Stimulated activated CD4-positive, alpha-beta T cell treated with anti-CD3 and anti-CD28 coated beads, Interleukin-1b, Interleukin-23, amount 100 ng/mL, for 48 hours (primary cell): ENCODE measurements around the gene YIPF5.
A peak's percentile ranks its signal among the peaks of the same experiment; 100 is the strongest.

Experiments used
- DNase-seq: peaks from one replicate; pipeline ENCODE4 v3.0.0-alpha.2; 2020

Gene YIPF5

DNA sequence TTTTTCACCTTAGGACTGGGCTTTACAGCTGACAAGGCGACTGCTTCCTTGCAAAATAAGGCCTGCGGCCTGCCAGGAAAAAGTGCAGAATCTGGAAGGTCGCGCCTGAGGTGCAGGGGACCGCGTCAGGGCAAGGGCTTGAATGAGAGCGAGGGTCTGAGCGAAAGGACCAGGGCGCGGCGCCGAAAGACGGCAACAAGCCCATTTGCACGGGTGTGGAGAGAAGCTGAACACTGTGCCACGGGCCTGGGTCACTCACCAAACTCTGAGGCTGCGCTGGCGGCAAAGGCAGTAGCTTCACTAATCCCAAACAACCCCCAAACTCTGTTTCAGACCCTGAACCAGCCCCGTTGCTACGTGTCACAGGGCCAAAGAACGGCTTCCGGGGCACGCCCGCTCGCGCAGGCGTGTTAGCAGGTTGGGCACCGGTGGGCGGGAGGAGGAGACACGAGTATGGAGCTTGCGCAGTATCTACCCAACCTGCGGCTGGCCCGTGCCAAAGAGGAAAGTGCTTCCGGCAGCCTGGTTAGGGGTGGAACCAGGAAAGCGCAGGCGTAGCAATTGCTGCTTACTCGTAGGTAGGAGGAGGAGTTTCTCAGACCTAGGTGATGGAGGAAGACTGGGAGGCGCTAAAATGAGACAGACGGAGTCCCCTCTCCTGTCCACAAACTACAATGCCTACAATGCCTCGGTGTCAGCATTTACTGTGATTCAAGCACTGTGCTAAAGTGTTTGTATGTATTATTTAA is at the start of gene YIPF5, which contains the start of gene KCTD16:
YIPF5 (minus strand) TSS at position 384 of the 749 bp plus-strand sequence. CDS start 704 bp downstream, outside the sequence.
KCTD16 (plus strand) TSS at position 598 of the 749 bp plus-strand sequence.
- peak; percentile 98 for DNase-seq

DNA sequence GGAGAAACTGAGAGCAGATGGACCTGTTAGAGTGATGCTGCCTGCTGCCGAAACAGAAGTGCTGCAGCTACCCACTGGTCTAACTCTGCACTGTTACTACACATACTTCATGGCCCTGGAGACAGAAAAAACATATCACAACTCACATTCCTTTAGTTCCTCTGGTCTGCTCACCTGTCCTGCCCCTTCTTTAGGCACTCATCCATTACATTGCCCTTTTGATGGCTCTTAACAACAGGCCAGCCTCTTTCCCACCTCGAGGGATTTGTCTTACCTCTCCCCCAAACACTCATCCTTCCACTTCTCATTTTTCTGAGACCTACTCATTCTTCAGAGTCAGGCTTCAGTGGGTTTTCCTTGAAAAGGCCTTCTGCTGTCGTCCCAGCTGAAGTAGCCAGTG is 49.4 kb upstream of the YIPF5 start:
- DNase-seq: no peak

DNA sequence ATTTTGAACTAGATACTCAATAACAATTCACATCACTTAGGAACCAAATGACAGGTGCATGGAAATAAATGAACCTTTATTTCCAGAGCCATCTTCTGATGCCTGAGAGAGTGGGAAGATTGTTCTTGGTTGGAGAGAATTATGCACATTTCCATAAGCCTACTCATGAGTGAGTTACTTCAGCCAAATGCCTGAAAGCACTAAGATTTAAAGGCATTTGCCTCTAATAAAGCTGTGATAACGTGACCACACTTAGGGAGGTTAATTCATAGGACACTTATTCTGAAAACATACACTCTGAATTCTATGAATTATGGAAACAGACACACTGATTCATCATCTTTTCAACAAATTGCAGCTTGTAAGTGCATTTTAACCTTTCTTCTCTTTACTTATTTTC is 40.2 kb upstream of the YIPF5 start:
- DNase-seq: no peak

DNA sequence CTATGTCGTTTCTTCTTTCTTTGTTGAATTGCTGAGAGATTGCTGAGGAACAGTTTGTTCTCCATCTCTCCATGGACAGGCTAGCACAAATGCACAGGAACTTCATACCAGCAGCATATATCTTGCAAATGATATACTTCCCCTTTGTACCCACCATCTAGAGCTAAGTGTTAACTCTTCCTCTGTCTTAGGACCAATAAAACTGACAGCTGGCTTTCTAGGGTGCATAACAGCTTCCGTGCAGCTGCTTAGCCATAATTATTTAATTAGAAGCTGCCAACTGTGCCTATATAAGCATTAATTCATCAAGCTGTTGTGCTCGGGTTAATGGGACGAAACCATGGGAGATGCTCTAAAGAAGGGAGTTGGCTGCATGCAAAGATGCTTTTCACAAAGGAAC is 38.9 kb upstream of the YIPF5 start:
- no peak for DNase-seq

DNA sequence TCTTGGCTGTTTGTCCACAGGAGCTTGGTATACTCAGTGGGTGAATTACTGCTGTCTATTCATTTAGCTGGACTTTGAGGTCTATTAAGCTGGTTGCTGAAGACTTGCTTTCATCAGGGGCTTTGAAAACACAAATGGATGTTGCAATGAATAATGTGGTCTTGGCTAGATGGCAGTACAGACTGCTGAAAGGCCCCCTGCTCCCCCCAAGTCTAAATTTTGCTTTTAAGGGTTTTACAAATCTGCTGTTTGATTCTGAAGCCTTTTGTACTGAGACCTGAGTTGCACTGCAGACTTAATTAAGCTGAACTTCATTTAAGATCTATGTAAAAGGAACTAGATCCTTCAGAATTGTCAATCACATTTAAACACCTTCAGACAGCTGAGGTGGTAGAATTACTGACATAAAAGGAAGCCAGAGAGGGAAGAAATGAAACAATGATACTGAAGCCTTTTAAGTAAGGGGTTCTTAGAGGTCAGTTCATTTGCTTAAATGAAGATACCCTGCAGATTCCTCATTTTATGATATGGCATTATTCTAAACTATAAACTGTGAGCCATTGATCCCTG is 37.5 kb upstream of the YIPF5 start:
- no peak for DNase-seq

DNA sequence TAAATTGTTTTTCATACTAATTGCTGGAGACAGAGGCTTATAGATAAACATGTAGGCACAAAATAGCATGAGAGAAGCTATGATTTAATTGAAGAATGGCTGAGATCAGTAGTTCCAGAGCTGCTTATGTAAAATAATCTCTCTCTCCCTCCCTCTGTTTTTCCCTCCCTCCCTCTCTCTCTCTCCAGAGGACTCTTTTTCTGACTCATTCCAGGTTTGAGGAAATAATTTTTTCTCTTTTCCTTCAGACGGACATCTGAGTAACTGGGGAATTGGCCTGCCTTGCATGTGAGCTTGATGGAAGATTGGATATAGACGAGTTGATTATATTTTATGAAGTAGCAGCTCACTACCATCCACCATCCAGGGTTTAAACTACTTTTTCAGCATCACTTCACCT is 35.7 kb upstream of the YIPF5 start:
- no peak for DNase-seq

DNA sequence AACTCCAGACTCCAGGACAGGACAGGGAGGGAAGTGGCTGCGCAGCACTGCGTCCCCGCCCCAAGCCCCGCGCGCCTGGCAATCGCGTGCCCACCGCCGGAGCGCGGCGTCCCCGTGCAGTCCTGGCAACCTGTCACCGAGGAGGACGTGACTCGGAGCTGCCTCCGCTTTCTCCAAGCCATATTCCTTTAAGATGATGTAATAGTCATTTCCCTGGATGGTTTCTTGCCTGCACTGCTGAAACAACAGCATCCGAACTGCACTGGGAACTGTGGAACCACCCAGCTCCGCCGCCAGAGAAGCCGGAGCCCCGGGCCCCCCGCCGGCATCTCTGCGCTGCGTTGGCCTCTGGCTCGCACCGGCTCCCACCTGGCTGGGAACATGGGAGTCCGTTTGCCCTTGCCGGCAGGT is 34.7 kb upstream of the YIPF5 start:
- DNase-seq: no peak

DNA sequence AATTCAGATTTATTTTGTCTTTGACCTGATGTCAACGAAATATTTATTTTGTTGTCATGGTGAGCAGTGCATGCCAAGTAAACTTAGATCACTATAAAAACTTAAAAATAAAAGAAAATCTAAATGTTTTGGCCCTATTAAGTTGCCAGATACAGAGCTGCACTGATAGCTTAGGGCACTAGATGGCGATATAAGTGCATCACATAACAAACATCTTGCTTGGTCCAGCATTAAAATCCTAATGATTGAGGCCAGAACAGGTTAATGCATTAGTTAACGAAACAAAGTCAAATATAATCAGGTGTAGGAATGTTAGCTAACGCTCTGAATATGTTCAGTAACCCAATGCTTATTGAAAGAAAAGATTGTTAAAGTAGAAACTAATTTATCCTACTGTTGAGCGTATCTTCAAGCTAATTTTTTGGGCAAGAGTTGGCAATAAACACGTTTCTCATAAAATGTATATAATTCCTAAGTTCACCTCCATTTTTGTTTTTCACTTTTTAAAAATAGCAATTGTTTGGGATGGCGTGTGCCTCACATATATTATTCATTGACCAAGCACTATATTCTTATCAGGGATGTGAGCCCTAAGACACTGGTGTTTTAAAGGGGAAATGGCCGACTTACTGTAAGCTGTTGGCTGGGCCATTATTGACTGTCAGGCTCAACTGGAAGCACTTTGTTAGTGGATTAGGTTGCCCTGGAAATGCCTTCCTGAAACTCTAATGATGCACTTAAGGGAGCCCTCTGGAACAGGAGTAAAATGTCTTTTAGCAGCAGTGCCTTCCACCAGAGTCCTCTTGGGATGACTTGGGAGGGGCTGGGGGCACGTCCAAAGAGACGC is 33.5 kb upstream of the YIPF5 start:
- DNase-seq: no peak

DNA sequence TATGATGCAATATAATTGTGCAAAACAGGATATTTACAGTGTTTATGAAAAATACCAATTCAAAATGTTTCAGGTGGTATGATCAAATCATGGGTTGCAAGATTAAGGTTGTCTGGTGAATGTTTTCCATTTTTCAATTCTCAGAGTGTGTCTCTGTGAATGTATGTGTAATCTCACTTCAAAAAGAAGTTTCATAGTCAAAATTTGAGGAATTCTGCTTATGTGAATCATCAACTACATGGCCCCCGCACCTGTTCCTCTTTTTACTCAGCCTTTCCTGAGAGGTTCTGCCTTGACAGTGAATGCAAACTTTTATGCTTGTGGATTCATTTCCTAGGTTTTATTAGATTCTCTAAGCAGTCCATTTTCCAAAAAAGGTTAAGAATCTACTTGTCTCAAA is 32.3 kb upstream of the YIPF5 start:
- DNase-seq: no peak

DNA sequence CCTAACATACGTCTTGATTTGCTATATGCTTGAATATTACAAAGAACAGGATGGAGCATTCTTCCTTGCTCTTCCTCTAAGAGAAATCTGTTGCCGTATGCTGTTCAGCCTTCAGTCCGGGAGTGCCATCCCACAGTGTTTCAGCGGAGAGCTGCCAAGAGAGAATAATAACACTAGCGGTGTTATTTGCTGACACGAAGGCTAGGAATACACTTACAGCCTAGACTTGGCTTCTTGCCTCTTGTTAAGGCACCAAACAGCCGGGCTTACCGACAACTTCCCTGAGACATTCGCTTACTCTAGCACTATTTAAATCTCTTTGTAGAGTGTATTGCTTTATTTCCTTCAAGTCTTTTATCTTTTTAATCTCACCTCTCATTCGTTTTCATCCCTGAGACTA is 31.6 kb upstream of the YIPF5 start:
- DNase-seq: no peak

DNA sequence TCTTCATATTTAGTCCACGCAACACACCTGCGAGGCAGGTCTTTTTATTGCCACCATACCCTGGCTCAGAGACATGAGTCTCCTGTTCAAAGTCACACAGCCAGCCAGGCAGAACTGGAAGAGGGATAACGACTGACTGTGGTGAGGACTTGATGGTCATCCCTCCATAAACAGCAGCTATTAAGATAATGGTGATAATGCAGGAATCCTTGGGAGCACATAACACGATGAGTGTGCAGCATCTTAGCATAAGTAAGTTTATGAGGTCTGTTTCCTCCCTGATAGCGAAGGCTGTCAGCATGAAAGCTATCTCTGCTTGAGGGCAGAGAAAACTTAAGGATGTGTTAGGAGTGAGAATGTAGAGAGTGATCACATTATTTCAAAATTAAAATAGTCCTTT is 31.1 kb upstream of the YIPF5 start:
- DNase-seq: no peak

DNA sequence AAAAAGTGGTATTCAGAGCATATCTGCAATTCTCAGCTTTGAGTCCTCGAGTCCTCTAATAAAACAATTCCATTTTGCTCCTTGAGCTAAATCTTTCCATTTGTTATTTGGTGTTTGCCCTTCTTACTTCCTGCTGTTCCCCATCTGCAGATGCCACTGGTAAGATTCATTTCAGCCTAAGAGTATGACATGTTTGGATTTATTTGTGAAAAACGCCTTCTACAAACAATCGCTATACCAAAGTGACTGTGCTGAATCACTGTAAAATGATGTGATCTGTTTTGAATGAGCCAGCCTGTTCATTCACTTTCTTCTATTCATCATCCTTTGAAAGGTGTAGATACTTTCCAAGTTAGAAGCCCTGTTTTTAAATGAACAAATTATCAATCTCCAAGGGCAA is 27.9 kb upstream of the YIPF5 start:
- no peak for DNase-seq

DNA sequence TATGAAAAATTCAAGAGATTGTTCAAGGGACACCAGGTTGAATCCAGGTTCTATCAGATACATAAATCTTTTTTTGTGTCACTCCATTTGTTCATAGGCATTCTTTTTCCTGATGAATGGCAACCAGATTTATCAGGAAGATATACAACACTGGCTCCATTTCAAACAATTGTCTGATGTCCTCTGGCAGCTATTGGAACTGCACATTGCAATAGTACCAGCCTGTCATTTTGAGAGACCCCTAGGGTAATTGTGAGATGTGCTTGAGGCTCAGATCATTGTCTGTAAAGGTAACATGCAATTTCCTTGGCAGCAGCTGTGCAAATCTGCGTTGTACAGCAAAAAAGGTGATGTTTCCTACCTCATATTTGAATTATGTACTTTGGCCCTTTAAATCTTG is 26.2 kb upstream of the YIPF5 start:
- no peak for DNase-seq

DNA sequence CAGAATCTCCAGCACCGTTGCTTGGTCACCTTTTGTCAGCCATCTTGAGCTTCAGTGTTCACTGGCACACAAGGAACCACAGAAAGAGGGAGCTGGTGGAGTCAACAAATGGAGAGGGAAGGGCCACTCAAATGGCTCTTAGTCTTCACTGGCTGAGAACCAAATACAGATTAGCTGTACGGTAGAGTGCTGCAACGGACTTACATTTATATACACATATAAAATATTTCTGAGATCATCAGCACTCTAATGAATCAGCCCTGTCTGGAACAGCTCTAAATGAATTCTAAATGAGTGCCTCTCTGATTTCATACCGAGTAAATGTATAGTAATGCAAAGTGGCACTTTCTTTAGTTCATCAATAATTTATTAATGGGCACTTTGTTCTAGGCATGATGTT is 25.0 kb upstream of the YIPF5 start:
- no peak for DNase-seq

DNA sequence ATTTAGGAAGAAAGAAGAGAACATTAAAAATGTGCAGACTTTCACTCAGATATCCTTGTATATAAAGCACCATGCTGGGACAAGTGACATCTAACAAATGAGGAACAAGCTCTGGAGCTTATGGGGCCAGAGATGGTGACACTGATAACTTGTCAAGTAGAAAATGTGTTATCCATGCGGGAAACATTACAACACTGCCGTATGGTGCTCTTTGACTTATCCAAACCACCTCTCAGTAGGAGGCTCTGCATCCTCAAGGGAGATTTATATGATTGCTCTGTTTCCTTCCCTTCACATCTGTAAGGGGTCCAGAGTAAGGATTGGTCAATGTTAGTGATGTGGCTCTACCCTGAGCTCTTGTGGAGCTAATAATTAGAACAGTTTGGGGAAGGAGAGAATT is 23.7 kb upstream of the YIPF5 start:
- no peak for DNase-seq

DNA sequence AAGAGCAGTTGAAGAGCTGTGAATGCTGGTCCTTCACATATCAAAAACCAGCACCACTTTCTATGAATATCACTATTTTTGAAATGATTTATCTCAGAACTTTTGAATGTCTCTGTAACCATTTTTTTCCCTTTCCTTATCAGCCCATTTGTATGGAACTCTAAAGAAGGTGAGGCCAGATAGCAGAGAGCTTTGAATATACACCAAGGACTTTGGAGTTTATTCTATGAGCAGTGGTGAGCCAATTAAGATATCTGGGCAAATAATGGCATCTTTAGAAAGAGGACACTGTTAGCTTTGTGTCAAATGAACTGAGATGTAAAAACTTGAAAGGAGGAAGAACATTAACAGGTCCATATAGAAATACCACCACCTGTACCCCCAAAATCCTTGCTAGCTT is 22.2 kb upstream of the YIPF5 start:
- DNase-seq: no peak

DNA sequence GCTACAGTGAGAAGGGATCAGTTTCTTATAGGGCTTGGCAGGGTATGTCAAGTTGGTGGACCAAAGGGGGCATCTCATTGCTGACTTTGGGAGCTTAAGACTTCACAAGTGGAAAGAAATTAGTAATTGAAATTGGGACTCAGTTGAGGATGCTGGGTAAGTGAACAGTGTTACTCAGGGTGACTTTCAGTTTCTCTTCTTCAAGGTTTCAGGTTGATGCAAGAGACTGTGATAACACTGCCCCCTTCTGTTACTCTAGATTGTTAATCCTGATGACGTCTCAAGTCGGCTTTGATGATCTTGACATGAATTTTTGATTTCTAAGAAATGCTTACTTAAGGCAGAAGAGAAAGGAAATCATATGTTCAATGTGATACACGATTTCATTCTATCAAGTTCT is 21.5 kb upstream of the YIPF5 start:
- DNase-seq: peak; percentile 15

DNA sequence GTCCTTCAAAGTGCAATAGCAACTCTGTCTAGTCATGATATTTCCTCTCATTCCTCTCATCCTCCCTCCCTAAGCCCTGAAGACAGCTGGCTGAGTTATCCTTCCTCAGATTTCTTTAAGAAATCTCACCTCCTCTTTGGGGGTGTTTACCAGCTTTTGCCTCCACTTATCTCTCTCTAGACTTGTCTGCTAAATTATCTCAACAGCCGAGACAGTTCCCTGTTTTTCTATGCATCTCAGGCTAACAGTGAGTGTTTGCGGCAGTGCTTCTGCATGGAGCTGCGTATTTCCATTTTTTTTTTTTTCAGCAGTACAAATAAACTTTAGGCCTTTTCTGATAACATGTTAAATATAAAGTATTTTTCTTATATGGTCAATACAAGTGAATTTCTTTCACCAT is 21.1 kb upstream of the YIPF5 start:
- no peak for DNase-seq

DNA sequence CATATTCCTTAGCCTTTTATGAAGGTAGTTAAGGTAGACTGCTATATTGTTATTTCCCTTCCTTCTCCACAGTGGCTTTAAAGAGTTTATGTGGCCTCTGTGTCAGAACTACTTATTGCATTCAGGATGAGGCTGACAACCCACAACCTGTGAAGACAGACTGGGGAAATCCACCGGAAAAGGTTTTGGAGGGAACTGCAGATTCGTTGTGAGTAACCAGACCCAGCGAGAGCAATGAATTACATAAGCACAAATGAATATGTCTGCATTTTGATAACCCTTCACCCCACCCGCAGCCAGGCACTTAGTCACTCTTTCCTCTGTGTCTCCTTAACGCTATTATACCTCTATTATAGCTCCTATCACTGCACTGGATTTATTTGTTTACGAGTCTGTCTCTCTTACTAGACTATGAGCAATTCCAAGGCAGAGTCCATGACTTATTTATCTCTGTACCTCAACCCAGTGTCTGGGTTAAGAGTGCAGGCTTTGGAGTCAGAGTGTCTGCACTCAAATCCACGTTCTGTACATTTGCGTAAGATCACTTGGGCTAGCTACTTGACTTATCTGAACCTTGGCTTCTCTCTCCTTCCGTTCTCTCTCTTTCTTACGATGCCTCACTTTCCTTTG is 19.5 kb upstream of the YIPF5 start:
- peak; percentile 81 for DNase-seq

DNA sequence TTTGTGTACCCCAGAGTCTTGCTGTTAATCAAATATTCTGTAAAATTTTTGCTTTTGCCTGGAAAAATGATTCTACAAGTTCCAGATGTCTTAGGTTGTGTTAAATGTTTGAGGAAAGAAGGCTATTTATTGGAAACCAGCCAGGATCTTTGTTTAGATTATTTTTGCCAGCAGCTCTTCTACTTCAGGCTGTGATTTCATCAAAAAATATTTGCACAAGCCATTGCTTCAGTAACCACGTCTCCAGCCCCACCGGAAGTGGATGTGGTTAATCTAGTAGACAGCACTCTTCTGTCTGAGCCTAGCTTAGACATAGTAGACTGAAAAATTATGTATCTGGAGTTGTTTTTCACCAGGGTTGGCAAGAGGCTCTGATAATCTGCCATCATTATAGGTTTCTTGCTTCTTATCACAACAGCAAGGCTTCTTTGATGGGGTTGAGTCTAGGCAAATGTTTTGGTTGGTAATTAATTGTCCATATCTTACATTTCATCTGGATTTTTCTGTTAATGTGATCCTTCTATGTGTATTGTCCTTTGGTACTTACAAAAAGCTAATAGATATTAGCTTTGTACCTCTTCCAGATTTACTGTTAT is 17.3 kb upstream of the YIPF5 start:
- peak; percentile 71 for DNase-seq

DNA sequence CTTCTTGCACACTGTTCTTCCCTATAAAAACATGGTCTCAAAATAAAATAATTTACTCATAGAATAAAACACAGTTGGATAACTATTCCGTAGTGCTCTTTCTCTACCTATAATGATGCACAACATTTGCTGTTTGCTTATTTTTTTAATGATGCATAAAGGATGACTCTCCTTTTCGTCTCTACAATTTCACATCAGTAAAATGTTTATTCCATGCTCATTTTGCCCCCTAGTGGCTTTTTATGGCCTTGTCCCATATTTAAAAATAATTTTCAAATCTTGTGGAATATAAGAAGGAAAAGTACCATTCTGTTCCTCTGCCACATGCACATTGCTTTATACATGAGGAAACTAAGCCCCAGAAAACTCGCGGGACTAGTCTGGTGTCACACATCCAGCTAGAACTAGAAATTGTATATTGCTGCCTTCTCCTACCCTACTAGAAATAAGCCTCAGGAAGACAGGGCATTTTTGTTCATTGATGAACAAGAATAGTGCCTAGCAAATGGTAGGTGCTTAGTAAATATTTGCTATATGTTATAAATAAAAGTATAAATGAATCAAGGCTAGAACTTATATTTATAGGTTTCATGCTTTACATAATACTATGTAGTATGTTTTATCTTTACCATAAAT is 12.9 kb upstream of the YIPF5 start:
- no peak for DNase-seq

DNA sequence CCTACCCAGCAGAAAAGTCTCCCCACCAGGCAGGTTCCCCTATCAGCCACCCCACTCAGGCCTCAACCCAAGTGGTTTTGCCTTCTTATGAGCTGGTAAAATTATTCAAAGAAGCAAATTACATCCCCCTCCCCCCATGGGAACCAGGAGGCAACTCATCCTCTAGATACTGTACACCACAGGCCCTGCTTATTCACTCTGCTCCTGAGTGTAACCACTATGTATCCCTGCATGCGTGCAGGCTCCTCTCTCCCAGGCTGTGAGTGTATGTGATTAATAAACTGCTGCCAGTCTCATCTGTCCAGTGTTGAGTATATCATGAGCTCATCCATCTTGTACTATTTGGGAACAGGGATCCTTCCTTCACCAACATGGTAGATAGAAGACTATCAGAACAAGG is 8.8 kb upstream of the YIPF5 start:
- DNase-seq: no peak

DNA sequence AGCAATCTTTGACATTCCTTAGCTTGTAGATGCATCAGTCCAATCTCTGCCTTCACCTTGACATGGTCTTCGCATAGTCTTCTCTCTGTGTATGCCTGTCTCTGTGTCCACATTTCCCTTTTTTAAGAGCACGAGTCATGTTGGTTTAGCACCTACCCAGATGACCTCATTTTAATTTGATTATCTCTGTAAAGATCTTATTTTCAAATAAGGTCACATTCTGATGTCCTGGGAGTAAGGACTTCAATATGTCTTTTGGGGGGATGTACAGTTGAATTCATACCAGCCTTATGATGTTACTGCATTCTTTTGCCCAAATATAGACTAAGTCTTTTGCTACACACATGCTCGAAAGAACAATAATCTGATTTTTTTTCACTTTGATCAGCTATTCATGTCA is 7.1 kb upstream of the YIPF5 start:
- DNase-seq: no peak
